Parathyroid adenoma (tissue), 2 donors: ENCODE data around the gene TPD52L2.

Source experiments
- H2AFZ ChIP-seq: fragments of 300-600 bp; sonication (generic); one replicate; pipeline ENCODE4 v1.7.0; 2017; ENCODE audit warnings: antibody characterized with exemption, mild to moderate bottlenecking
- H3K27ac ChIP-seq: fragments of 300-600 bp; sonication (generic); one replicate; pipeline ENCODE4 v1.7.0; 2017
- H3K27me3 ChIP-seq: fragments of 300-600 bp; sonication (generic); one replicate; pipeline ENCODE4 v1.7.0; 2017; ENCODE audit warnings: low read length; ENCODE audit not compliant: control insufficient read depth, insufficient read depth
- H3K36me3 ChIP-seq: fragments of 300-600 bp; sonication (generic); one replicate; pipeline ENCODE4 v1.7.0; 2017; ENCODE audit warnings: low read length; ENCODE audit not compliant: control insufficient read depth, insufficient read depth
- H3K4me1 ChIP-seq: fragments of 300-600 bp; sonication (generic); one replicate; pipeline ENCODE4 v1.7.0; 2017; ENCODE audit warnings: control low read depth
- H3K4me2 ChIP-seq: fragments of 300-600 bp; sonication (generic); one replicate; pipeline ENCODE4 v1.7.0; 2017; ENCODE audit warnings: low read length
- H3K4me3 ChIP-seq: fragments of 300-600 bp; sonication (generic); one replicate; pipeline ENCODE4 v1.7.0; 2017; ENCODE audit warnings: low read depth, low read length
- H3K79me2 ChIP-seq: fragments of 300-600 bp; sonication (generic); one replicate; pipeline ENCODE4 v1.7.0; 2017; ENCODE audit warnings: control low read depth
- H3K9ac ChIP-seq: fragments of 300-600 bp; sonication (generic); one replicate; pipeline ENCODE4 v1.7.0; 2017; ENCODE audit warnings: mild to moderate bottlenecking
- H3K9me3 ChIP-seq: fragments of 300-600 bp; sonication (generic); one replicate; pipeline ENCODE4 v1.7.0; 2017; ENCODE audit warnings: low read length; ENCODE audit not compliant: control insufficient read depth
- TF ChIP-seq, protein P1 (sequence below): fragments of 300-600 bp; sonication (generic); IDR thresholded peaks from one replicate; pipeline ENCODE4 v1.7.0; 2017; ENCODE audit warnings: antibody characterized with exemption, mild to moderate bottlenecking
- donor health status: primary hyperparathyroidism.

The TPD52L2 gene

DNA sequence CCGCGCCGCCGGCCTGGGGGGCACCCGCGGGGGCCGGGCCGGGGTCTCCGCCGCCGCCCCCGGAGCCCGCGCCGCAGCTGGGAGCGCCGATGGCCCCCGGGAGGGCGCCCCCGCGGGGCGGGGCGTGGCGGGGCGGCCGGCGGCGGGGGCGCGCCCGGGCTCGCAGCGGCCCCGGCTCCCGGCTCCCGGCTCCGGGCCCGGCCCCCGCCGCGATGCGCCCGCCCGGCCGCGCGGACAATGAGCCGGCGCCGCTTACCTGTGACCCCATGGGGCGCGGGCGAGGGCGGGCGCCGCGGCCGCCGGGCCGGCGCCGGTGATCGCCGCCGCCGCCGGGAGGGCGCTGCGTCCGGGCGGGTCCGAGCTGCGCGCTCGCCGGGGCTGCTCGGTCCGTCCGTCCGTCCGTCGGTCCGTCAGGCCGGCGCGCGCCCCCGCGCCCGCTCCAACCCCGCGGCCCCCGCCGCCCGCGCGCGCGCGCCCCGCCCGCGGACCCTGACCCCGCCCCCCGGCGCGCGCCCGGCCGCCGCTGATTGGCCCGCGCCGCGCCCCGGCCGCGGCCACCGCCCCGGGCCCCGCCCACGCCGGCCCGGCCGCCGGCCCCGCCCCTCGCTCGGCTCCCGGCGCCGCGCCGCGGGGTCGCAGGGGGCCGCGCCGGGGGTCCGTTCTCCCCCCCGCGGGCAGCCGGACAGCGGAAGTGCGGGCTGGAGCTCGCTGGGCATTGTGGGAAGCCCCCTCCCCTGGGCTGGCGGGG lies 34.1 kb upstream of the TPD52L2 start, which contains the start of gene ZBTB46:
Gene ZBTB46, minus strand, starts transcription at position 424 of the 748 bp plus-strand sequence. CDS start 40,507 bp downstream, outside the sequence.
- no peaks in the 10 kb centered on the region for H3K9me3 ChIP-seq
- H3K4me2 ChIP-seq, result peak within 1 kb of the TSS; percentile 95
- H3K9ac ChIP-seq, result no peak within 1 kb of the TSS
- H3K4me1 ChIP-seq, result peaks cover 17% of the 10 kb centered on the region
- no peaks in the 10 kb centered on the region for H3K36me3 ChIP-seq
- TF ChIP-seq, protein P1, sequence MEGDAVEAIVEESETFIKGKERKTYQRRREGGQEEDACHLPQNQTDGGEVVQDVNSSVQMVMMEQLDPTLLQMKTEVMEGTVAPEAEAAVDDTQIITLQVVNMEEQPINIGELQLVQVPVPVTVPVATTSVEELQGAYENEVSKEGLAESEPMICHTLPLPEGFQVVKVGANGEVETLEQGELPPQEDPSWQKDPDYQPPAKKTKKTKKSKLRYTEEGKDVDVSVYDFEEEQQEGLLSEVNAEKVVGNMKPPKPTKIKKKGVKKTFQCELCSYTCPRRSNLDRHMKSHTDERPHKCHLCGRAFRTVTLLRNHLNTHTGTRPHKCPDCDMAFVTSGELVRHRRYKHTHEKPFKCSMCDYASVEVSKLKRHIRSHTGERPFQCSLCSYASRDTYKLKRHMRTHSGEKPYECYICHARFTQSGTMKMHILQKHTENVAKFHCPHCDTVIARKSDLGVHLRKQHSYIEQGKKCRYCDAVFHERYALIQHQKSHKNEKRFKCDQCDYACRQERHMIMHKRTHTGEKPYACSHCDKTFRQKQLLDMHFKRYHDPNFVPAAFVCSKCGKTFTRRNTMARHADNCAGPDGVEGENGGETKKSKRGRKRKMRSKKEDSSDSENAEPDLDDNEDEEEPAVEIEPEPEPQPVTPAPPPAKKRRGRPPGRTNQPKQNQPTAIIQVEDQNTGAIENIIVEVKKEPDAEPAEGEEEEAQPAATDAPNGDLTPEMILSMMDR, result no peak
- H3K79me2 ChIP-seq, result peaks cover 26% of the 10 kb centered on the region
- peak within 1 kb of the TSS; percentile 68 for H3K4me3 ChIP-seq
- peak within 1 kb of the TSS; percentile 80 for H2AFZ ChIP-seq
- no peaks in the 10 kb centered on the region for H3K27me3 ChIP-seq
- peak within 1 kb of the TSS; percentile 36 for H3K27ac ChIP-seq

DNA sequence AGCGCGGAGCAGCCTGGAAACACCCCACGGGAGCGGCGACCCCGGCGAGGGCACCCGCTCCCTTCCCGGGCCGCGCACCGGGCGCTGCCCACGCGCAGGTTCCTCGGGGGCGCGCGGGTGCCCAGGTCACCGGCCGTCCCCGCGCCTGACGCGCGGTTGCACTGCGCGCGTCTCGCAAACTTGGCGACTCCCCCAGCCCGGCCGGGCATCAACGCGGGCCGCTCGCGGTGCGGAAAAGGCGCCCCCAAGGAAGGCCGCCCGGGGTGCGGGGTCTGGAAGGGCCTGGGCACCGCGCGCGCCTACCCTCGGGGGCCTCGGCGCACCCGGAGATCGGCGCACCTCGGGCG lies 33.5 kb upstream of the TPD52L2 start:
- Histone ChIP-seq H3K79me2 (peaks cover 23% of the 10 kb centered on the region), H3K36me3 (no peaks in the 10 kb centered on the region), H3K9me3 (no peaks in the 10 kb centered on the region), H3K4me2 (peak overlapping the region; percentile 69), H3K9ac (no peak overlapping the region), H3K27me3 (no peaks in the 10 kb centered on the region), H2AFZ (peak overlapping the region; percentile 80), H3K4me1 (peaks cover 18% of the 10 kb centered on the region), H3K27ac (peak overlapping the region; percentile 36), H3K4me3 (peak overlapping the region; percentile 43)
- TF ChIP-seq, protein P1, result no peak

DNA sequence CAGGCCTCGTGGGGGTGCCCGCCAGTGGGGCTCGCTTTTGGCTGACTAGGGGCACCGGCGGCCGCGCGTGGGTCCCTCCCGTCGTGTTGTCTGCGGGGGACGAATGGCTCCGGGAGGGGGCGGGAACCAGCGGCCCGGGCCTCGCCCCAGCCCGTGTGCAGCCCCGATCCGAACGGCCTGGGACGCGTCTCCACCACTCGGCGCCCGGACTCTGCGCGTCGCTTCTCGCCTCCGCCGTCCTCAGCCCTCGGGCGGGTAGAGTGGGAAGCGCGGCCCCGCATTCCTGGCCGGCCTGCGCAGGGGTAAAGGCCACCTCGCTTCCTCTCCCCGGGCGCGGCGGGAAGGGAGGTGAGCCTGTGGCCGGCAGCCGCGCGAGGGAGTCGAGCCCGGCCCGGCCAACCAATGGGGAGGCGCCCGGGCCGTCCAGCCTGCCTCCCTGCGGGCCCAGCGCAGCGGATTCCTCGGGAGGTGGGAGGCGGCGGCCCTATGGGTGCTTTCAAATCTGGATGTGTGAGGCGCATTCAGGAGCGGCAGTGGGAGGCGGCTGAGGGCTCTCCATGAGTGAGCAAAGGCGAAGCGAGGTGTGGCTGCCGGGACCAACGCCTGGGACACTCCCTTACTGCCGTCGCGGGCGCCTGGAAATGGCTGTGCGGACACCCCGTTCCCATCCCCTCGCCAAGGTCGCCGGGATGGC lies 32.9 kb upstream of the TPD52L2 start:
- H3K4me1 ChIP-seq, result peaks cover 24% of the 10 kb centered on the region
- H3K4me3 ChIP-seq, result peak overlapping the region; percentile 43

DNA sequence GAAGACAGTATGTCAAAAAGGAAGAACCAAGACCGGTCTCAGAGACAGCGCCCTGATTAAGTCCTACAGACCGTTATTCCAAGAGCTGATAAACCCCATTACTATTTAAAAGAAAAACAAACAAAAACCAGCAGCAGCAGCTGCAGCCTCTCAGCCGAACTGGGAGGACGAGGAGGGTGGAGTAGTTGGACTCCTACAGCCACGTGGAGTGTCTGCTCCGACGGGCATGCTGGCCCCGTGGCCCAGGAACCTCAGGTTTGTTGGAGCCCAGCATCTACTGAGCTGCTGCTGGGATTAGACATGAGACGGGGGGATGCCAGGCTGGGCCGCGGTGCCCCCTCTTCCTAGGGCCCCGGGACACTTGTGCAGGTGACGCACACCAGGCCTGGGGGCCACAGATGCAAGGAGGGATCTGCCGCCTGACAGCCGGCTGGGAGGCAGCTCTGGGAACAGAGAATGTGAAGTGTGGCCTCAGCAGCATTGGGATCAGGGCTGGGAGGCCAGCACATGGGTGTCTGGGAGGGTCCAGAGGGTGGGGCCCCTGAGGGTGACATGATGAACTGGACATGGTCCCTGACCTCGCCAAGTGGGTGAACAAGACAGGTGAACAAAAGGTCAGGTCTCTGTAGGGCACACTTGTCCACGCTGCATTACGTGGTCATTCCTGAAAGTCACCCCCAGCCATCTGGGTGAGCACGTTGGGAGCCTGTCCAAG lies 31.1 kb upstream of the TPD52L2 start:
- TF ChIP-seq, protein P1, result no peak
- Histone ChIP-seq H3K27me3 (no peaks in the 10 kb centered on the region), H3K4me1 (peaks cover 37% of the 10 kb centered on the region), H3K9ac (no peak overlapping the region), H3K27ac (peak overlapping the region; percentile 91), H2AFZ (no peak overlapping the region), H3K79me2 (peaks cover 5% of the 10 kb centered on the region), H3K9me3 (no peaks in the 10 kb centered on the region), H3K4me3 (no peak overlapping the region), H3K4me2 (peak overlapping the region; percentile 26), H3K36me3 (no peaks in the 10 kb centered on the region)

More for the DNA sequence above, 32.9 kb upstream of the TPD52L2 start:
- H2AFZ ChIP-seq, result peak overlapping the region; percentile 80
- H3K36me3 ChIP-seq, result no peaks in the 10 kb centered on the region
- TF ChIP-seq, protein P1, result no peak
- H3K9ac ChIP-seq, result no peak overlapping the region
- H3K9me3 ChIP-seq, result no peaks in the 10 kb centered on the region
- H3K27me3 ChIP-seq, result no peaks in the 10 kb centered on the region
- peak overlapping the region; percentile 69 for H3K4me2 ChIP-seq
- peak overlapping the region; percentile 36 for H3K27ac ChIP-seq
- H3K79me2 ChIP-seq, result peaks cover 17% of the 10 kb centered on the region
